Measurements from ENCODE around the gene HMCN1. TPM values are rescaled to one million over a fixed set of nuclear protein-coding genes. Genes with fewer than 3 reads are reported as not detected.

Gene HMCN1
- total and polyA plus RNA-seq, 2 donors from 2014 or later, result 0.97 to 2.7 TPM

DNA sequence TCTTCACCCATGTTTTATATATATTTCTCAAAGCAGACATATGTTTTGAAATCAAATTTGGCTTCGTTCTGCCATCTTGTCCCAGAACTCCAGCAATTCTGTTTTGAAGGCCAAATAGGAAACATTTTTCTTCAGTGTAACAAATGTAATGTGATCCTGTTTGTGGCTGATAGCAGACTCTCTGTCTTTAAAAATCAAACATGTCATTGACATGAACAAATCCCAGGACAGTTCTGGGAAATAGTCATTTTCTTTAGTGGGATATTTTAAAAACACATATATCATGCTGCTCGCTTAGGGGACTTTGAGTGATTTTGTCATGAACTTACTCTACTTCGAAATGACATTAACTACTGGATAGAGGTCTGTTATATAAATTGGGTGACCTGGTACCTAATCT, 51.4 kb downstream of the HMCN1 start:
- no peaks in the 10 kb centered on the region for H3K4me1 ChIP-seq (ENCODE audit: control insufficient read depth in 2 of 3, insufficient read depth in 2 of 3, low read depth in 1 of 3, low read length in 3 of 3)
- H3K4me3 ChIP-seq (ENCODE audit: low read length in 3 of 3), result no peak overlapping the region
- no peak for TF ChIP-seq CTCF (IDR thresholded peaks at IDR 0.05; ENCODE audit: borderline replicate concordance, extremely low read depth, insufficient read depth)
- H3K9ac ChIP-seq (ENCODE audit: low read length in 3 of 3), result no peak overlapping the region
- H3K27ac ChIP-seq (ENCODE audit: low read depth in 2 of 2, low read length in 2 of 2), result no peak overlapping the region
- intact Hi-C loops (cut with DNase I), result no loop called here
- H3K36me3 ChIP-seq (ENCODE audit: control insufficient read depth in 2 of 3, insufficient read depth in 3 of 3, low read length in 3 of 3), result no peaks in the 10 kb centered on the region
- no peak for FAIRE-seq
- no peak for DNase-seq
- no peaks in the 10 kb centered on the region for H3K27me3 ChIP-seq (ENCODE audit: control insufficient read depth, insufficient read depth, low read length)
- H3K9me3 ChIP-seq (ENCODE audit: control insufficient read depth in 2 of 3, insufficient read depth in 1 of 3, low read length in 3 of 3), result no peaks in the 10 kb centered on the region

GRCh38 chr1:185786524-185786923, 52.3 kb downstream of the HMCN1 start:
- Histone ChIP-seq H3K9me3 (ENCODE audit: control insufficient read depth in 2 of 3, insufficient read depth in 1 of 3, low read length in 3 of 3) (no peaks in the 10 kb centered on the region), H3K36me3 (ENCODE audit: control insufficient read depth in 2 of 3, insufficient read depth in 3 of 3, low read length in 3 of 3) (no peaks in the 10 kb centered on the region), H3K27me3 (ENCODE audit: control insufficient read depth, insufficient read depth, low read length) (no peaks in the 10 kb centered on the region), H3K9ac (ENCODE audit: low read length in 3 of 3) (no peak overlapping the region), H3K27ac (ENCODE audit: low read depth in 2 of 2, low read length in 2 of 2) (no peak overlapping the region), H3K4me1 (ENCODE audit: control insufficient read depth in 2 of 3, insufficient read depth in 2 of 3, low read depth in 1 of 3, low read length in 3 of 3) (no peaks in the 10 kb centered on the region), H3K4me3 (ENCODE audit: low read length in 3 of 3) (no peak overlapping the region)
- FAIRE-seq (no peak), DNase-seq (no peak)
- TF ChIP-seq CTCF (IDR thresholded peaks at IDR 0.05; ENCODE audit: borderline replicate concordance, extremely low read depth, insufficient read depth), result no peak
- intact Hi-C loops (cut with DNase I), result no loop called here

GRCh38 chr1:185787238-185787637, 53.0 kb downstream of the HMCN1 start:
- H3K36me3 ChIP-seq (ENCODE audit: control insufficient read depth in 2 of 3, insufficient read depth in 3 of 3, low read length in 3 of 3), result no peaks in the 10 kb centered on the region
- no peaks in the 10 kb centered on the region for H3K27me3 ChIP-seq (ENCODE audit: control insufficient read depth, insufficient read depth, low read length)
- no peak overlapping the region for H3K4me3 ChIP-seq (ENCODE audit: low read length in 3 of 3)
- H3K9ac ChIP-seq (ENCODE audit: low read length in 3 of 3), result no peak overlapping the region
- FAIRE-seq, result no peak
- DNase-seq, result no peak
- intact Hi-C loops (cut with DNase I), result no loop called here
- TF ChIP-seq CTCF (IDR thresholded peaks at IDR 0.05; ENCODE audit: borderline replicate concordance, extremely low read depth, insufficient read depth), result no peak
- H3K9me3 ChIP-seq (ENCODE audit: control insufficient read depth in 2 of 3, insufficient read depth in 1 of 3, low read length in 3 of 3), result no peaks in the 10 kb centered on the region
- no peak overlapping the region for H3K27ac ChIP-seq (ENCODE audit: low read depth in 2 of 2, low read length in 2 of 2)
- no peaks in the 10 kb centered on the region for H3K4me1 ChIP-seq (ENCODE audit: control insufficient read depth in 2 of 3, insufficient read depth in 2 of 3, low read depth in 1 of 3, low read length in 3 of 3)

DNA sequence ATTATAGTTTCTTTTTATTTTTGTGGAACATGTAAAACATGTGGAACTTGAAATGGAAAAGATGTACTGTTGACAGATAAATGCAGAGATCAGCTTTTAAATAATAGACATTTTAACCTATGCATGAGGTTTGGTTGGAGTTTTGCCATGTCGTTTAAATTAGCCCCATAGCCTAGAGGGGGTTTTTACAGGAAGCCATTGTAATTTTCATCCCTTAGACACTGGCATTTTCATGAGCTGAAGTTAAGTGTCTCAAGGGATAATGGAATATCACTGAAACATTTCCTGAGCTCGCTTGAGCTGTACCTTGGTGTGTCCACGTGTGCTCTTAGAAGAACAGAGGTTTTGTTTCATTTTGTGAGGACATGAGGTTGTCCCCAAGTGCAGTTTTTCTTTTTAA, 54.2 kb downstream of the HMCN1 start:
- DNase-seq, result peak in 1 of 5 donors; percentile 29
- no peaks in the 10 kb centered on the region for H3K36me3 ChIP-seq (ENCODE audit: control insufficient read depth in 2 of 3, insufficient read depth in 3 of 3, low read length in 3 of 3)
- no peaks in the 10 kb centered on the region for H3K4me1 ChIP-seq (ENCODE audit: control insufficient read depth in 2 of 3, insufficient read depth in 2 of 3, low read depth in 1 of 3, low read length in 3 of 3)
- H3K4me3 ChIP-seq (ENCODE audit: low read length in 3 of 3), result no peak overlapping the region
- no peak for TF ChIP-seq CTCF (IDR thresholded peaks at IDR 0.05; ENCODE audit: borderline replicate concordance, extremely low read depth, insufficient read depth)
- no peak overlapping the region for H3K27ac ChIP-seq (ENCODE audit: low read depth in 2 of 2, low read length in 2 of 2)
- intact Hi-C loops (cut with DNase I), result no loop called here
- no peaks in the 10 kb centered on the region for H3K27me3 ChIP-seq (ENCODE audit: control insufficient read depth, insufficient read depth, low read length)
- FAIRE-seq, result no peak
- no peak overlapping the region for H3K9ac ChIP-seq (ENCODE audit: low read length in 3 of 3)
- no peaks in the 10 kb centered on the region for H3K9me3 ChIP-seq (ENCODE audit: control insufficient read depth in 2 of 3, insufficient read depth in 1 of 3, low read length in 3 of 3)

Data from kidney (tissue), 14 donors.